COLO668 (cell line): ENCODE measurements around the gene METTL5.

Experiments used
- DNase-seq: peaks from one replicate; lab custom pipeline; 2025; ENCODE audit not compliant: unreplicated experiment; lab: John Stamatoyannopoulos, UW

METTL5 gene

DNA sequence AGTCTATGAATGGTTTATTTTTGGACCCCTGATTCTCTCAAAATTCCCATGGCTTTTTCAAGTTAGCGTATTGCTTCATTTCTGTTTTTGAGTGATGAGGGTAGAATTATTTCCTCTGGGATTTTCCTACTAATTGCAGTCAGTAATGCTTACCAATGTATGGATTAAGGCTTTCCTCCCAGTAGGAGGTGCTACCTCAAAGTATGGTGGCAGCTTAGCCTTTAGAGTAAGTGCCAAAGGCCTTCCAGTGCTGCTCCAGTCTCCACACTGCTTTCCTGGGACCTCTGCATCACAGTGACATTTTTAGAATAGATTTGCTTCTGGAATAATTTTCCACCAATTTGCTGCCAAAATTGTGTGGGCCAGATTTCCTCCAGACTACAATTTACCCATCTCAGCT lies 42.2 kb downstream of the METTL5 start:
- DNase-seq: no peak

DNA sequence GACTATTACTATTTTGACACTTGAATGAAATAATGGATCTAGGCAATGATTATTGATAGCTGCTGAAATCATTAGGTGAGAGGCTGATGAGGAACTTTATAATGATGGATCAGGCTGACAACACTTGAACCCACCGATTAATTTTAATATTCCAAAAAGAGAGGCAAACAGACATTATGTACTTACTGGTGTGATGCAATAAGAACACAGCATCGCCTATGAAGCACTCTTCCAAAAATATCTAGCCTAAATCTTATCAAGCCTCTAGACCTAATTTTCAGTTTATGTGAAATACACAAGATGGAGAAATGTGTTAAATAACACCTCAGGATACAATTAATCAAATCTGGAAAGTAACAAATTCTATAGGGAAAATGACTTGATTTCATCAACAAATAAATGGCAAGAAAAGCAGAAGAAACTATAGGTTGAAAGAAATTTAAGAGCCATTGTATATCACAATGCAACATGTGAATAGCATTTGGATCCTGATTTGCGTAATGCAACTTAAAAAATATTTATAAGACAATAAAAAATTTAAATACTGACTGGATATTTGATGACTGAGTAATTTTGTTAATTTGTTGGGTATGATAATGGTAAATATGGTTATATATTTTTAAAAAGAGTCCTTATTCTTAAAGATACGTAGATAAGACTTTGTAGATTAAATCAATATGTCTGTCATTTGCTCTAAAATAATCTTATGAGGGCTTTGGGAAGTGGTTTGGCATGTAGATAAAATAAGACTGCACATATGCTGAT lies 43.3 kb downstream of the METTL5 start:
- DNase-seq: no peak

DNA sequence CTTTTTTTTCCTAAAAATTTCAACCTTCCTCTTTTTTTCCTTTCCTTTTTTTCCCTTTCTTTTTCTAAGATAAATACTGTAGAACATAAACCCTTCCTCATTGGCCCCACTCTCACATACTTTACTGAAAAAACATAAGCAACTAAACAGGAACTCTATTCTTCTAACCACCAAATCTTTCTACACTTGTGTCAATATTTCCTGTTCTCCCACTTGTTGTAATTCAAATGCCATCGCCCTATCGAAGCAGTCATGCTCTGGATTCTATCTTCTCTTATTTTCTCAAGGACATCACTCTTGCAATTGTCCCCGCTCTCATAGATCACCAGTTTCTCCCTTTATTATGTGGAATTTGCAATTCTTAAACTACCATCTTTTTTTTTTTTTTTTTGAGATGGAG lies 46.3 kb downstream of the METTL5 start:
- no peak for DNase-seq

DNA sequence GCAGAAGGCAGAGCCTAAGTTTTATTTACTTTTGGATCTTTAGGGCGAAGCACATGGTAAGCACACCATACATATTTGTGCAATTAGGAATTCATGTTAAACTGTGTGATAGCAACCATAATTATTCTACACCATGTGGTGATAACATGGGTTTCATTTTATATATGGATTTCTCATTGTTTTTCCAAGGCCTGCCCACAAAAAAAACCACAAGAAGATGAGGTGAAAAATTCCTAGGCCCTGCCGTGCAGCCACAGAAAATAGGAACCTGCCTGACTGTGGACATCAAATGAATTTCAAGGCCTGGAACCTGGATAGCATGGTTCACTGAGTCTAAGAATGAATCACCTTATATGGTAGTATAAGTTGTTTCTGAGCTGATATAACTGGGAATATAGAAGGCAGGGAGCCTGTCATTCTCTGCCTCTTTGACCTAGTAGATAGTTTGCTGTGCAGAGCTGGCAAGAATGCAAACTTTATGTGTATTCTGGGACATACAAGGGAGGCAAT lies 48.4 kb downstream of the METTL5 start:
- no peak for DNase-seq

DNA sequence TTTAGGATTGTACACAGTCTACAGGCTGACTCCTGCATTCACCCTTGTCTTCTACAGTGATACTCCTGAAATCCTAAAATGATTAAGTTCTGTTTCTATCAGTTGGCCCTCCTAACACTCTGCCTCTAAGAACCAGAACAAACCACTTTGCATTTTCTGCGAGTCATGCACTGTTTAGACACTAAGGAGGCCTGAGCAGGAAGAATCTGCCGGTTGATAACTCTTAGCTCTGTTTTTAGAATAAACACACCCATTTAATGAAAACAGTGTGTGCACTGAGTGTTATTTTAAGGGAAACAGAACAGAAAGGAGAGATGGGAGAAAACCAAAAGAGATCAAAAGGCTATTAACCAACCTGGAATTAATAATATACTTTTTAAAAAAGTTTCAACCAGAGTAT lies 48.9 kb downstream of the METTL5 start:
- no peak for DNase-seq

DNA sequence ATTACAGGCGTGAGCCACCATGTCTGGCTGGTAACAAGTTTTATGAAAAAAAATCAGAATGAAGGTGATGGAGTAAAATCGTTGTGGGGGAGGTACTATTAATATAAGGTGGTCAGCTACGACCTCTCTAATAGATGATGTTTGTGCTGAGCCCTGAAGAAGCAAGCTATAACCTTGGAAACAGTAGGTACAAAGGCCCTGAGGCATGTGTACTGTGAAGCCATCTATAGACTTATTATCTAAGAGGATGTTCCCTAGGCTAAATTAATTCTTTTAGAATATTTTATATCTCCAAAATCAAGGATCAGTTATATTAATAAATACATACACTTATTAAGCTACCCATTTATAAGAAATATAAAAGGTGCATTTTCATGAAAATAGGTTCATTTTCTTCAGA lies 49.4 kb downstream of the METTL5 start:
- no peak for DNase-seq

DNA sequence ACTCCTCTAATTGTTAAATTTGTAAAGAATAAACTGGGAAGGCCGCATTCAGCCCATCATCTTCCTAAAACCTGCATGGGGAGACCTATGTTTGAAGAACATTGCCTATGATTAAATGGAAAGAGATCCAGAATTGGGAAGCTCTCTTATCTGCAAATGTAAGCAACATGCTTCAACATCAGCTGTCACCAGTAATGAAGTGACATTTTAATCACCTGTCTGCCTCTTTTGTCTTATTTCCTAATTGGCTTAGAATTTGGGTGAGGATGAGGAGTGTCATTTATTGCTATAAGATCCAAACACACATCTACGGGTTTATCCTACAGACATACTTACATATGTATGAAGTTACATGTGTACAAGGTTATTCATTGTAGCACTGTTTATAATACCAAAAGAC lies 52.1 kb downstream of the METTL5 start:
- DNase-seq: no peak

DNA sequence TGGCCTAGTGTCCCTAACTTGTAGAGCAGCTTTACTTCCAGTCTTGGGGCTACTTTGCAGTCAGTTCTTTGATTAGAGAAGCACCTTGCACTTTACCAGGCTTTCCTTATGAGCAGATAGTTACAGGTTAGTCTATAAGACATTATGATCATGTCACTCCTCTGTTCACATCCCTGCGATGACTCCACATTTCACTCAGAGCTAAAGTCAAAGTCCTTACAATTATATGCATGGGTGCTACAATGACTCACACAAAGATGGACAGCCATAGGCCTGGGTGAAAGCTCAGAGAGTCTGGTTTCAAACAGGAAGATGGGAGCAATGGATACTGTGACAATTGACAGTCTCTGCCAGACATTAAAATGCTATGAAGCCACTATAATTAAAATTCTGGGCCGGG lies 53.1 kb downstream of the METTL5 start:
- DNase-seq: no peak

DNA sequence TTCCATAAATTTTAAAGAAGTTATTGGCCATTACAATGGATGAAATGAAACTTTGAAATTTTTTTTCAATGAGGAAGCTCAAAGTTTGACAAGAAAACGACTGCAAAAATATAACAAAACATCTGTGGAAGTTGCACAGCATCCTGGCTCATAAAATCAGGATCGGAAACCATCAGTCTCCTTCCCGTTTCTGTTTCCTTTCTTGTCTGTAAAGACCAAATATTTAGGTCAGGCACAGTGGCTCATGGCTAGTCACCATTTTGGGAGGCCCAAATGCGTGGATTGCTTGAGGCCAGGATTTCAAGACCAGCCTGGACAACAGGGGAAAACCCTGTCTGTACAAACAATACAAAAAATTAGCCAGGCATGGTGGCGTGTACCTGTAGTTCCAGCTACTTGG lies 53.7 kb downstream of the METTL5 start:
- DNase-seq: no peak

DNA sequence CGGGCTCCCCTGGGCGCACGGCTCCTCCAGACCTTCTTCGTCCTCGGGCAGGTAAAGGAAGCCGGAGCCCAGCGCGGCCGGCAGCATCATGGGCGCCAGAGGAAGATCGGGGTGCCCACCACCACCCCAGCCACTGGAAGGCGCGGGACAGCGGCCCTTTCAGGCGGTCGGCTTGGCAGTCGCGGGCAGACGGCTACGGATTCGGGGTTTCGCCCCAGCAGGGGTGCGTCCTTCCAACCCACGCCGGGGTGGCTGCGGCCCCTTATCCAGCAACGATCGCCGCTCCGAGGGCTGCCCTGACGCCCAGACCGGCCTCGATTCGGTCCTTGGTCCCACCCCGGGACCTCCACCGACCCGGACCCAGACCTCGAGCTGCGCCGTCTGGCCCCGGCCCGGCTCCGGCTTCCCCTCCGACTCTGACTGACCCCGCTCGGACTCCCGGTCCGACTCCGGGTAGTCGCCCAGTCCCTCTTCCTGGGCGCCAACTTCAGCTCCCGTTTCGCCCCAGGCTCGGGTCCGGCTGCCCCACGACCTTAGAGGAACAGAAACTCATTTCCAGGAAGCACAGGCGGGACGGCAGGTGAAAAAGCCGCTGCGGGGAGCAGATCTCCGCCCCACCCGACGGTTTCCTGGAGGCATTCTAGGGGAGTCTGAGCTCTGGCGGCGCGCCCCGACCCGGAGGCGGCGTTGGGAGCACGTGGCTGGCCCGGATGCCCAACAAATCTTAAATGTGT lies 56.3 kb downstream of the METTL5 start:
- no peak for DNase-seq

DNA sequence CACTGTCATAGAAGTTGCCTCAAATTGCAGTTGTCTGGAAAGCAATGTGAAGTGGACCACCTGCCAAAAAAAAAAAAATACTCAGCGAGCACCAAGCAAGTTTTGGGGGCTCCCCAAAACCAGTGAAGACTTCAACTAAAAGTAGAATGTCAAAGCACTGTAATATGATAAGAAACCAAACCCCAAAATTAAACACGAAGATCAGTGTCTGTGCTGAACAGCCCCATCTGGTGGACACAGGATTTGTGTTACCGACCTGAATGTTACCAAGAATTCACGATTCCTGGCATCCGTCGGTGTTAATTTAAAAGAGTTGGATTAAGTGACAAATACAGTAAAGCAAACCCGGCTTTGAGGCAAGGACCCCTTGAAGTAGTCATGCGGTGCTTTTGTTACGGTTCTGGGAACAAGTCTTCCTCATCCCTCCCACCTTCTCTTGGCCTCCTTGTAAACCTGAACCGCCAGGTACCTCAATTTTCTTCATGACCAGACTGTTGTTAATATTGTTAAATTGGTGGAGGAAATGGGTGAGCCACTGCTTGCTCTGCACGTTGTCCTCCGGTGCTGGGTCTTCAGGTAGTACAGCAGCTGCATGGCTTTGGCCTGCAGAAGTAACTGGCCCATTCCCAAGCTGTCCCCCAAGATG lies 57.3 kb downstream of the METTL5 start:
- DNase-seq: peak; percentile 42

DNA sequence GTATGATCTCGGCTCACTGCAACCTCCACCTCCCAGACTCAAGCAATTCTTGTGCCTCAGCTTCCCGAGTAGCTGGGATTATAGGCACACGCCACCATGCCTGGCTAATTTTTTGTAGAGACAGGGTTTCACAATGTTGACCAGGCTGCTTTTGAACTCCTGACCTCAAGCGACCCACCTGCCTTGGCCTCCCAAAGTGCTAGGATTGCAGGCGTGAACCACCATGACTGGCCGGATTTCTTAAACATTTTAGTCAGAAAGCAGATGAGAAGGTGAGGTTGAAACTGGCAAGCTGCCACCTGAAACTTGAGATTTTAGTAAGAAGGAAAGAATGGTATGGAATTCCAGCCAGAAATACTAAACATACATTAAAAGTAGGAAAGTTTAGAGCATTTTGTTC lies 59.2 kb downstream of the METTL5 start:
- DNase-seq: no peak

DNA sequence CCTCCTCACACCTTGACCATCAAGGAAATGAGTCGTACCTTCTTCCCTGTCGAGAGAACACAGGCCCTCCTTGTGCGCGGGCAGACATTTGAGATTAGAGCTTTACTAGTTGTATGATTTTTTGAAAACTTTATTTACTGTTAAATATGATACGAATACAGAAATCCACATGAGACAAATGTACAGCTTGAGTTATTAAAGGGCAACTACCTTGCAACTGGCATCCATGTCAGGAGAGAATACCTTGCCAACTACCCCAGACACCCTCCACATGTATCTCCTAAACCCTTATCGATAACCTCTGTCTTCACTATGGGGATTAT lies 62.8 kb downstream of the METTL5 start:
- DNase-seq: no peak
